GM23338 (cell line): ENCODE results near the gene AGPS.

Source experiments
- CREB1 ChIP-seq: fragments of 250-450 bp; sonication (Bioruptor Pico); IDR thresholded peaks from 2 replicates; pipeline ENCODE4 v1.5.0; 2020; ENCODE audit warnings: low read depth, mild to moderate bottlenecking, moderate library complexity
- EZH2 ChIP-seq: fragments of 200-600 bp; sonication (generic); IDR thresholded peaks from one replicate; pipeline ENCODE4 v1.8.0; 2017; ENCODE audit warnings: antibody characterized with exemption, mild to moderate bottlenecking, low read depth; ENCODE audit not compliant: unreplicated experiment
- EZH2phosphoT487 ChIP-seq: fragments of 200-600 bp; sonication (generic); IDR thresholded peaks from one replicate; pipeline ENCODE4 v1.8.1; 2018; ENCODE audit warnings: antibody characterized with exemption; ENCODE audit not compliant: unreplicated experiment
- POLR2AphosphoS5 ChIP-seq: IDR thresholded peaks from 2 replicates; pipeline ENCODE4 v1.6.1; 2016; ENCODE audit warnings: antibody characterized with exemption, low read depth
- TF ChIP-seq, protein P1 (sequence below), 2 experiments: fragments of 200-600 bp in 1 of 2; sonication (generic) in 1 of 2; conservative IDR thresholded peaks; 2 replicates each; pipeline versions ENCODE4 v1.5.1 to v1.6.1; 2016 to 2017; ENCODE audit warnings: antibody characterized with exemption in 2 of 2, low read depth in 2 of 2, mild to moderate bottlenecking in 2 of 2, moderate library complexity in 1 of 2
- TF ChIP-seq, protein P2 (sequence below): IDR thresholded peaks from one replicate; pipeline ENCODE4 v1.6.1; 2018; ENCODE audit warnings: antibody characterized with exemption; ENCODE audit not compliant: unreplicated experiment
- TF ChIP-seq, protein P3 (sequence below): IDR thresholded peaks from 2 replicates; pipeline ENCODE4 v1.6.1; 2016; ENCODE audit warnings: antibody characterized with exemption

DNA sequence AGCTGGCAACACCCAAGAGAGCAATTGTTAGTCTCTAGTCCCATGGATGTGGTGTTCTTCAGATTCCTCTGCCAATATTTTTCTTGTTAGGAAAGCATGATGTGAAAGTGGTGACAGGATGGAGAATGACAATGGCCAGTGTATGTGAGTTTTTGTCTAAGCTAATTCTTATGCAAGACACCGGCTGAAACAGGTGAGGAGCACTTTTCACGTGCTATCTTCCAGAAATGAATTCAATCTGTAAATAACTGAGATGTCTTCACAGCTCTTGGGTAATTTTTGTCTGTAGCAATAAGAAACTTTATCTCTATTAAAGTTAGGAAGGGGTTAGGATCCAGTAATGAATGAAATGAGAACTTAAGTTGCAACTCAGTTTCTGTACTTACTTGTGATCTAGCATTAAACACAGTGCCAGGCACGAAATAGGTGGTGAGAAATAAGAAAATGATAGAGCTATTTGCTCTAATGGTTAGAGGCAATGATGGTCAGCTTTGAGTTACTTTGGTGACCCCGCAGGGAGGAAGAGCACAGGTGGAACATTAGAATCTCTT is 676 bp upstream of the AGPS start:
- TF ChIP-seq EZH2, result no peak
- TF ChIP-seq, protein P1, sequence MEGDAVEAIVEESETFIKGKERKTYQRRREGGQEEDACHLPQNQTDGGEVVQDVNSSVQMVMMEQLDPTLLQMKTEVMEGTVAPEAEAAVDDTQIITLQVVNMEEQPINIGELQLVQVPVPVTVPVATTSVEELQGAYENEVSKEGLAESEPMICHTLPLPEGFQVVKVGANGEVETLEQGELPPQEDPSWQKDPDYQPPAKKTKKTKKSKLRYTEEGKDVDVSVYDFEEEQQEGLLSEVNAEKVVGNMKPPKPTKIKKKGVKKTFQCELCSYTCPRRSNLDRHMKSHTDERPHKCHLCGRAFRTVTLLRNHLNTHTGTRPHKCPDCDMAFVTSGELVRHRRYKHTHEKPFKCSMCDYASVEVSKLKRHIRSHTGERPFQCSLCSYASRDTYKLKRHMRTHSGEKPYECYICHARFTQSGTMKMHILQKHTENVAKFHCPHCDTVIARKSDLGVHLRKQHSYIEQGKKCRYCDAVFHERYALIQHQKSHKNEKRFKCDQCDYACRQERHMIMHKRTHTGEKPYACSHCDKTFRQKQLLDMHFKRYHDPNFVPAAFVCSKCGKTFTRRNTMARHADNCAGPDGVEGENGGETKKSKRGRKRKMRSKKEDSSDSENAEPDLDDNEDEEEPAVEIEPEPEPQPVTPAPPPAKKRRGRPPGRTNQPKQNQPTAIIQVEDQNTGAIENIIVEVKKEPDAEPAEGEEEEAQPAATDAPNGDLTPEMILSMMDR (conservative IDR thresholded peaks at IDR 0.05; ENCODE audit: low read depth in 2 of 2), result no peak
- no peak for TF ChIP-seq POLR2AphosphoS5
- TF ChIP-seq EZH2phosphoT487, result no peak
- TF ChIP-seq CREB1 (CRISPR knock-in tag), result no peak
- TF ChIP-seq, protein P2, sequence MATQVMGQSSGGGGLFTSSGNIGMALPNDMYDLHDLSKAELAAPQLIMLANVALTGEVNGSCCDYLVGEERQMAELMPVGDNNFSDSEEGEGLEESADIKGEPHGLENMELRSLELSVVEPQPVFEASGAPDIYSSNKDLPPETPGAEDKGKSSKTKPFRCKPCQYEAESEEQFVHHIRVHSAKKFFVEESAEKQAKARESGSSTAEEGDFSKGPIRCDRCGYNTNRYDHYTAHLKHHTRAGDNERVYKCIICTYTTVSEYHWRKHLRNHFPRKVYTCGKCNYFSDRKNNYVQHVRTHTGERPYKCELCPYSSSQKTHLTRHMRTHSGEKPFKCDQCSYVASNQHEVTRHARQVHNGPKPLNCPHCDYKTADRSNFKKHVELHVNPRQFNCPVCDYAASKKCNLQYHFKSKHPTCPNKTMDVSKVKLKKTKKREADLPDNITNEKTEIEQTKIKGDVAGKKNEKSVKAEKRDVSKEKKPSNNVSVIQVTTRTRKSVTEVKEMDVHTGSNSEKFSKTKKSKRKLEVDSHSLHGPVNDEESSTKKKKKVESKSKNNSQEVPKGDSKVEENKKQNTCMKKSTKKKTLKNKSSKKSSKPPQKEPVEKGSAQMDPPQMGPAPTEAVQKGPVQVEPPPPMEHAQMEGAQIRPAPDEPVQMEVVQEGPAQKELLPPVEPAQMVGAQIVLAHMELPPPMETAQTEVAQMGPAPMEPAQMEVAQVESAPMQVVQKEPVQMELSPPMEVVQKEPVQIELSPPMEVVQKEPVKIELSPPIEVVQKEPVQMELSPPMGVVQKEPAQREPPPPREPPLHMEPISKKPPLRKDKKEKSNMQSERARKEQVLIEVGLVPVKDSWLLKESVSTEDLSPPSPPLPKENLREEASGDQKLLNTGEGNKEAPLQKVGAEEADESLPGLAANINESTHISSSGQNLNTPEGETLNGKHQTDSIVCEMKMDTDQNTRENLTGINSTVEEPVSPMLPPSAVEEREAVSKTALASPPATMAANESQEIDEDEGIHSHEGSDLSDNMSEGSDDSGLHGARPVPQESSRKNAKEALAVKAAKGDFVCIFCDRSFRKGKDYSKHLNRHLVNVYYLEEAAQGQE, result no peak
- TF ChIP-seq, protein P3, sequence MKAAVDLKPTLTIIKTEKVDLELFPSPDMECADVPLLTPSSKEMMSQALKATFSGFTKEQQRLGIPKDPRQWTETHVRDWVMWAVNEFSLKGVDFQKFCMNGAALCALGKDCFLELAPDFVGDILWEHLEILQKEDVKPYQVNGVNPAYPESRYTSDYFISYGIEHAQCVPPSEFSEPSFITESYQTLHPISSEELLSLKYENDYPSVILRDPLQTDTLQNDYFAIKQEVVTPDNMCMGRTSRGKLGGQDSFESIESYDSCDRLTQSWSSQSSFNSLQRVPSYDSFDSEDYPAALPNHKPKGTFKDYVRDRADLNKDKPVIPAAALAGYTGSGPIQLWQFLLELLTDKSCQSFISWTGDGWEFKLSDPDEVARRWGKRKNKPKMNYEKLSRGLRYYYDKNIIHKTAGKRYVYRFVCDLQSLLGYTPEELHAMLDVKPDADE, result no peak
